ENCODE results near the gene ITGA1.

GRCh38 chr5:52824827-52825226, 37.1 kb downstream of the ITGA1 start:
- TF ChIP-seq CTCF (IDR thresholded peaks at IDR 0.05) (no peak), POLR2A (IDR thresholded peaks at IDR 0.05) (no peak)
